ENCODE data around the gene M1AP. TPM values are rescaled to one million over a fixed set of nuclear protein-coding genes. Genes with fewer than 3 reads are reported as not detected.

The M1AP gene
- total and polyA plus RNA-seq, 2 of the 4 experiments (the other 2 are of a cell fraction): 0.03 TPM; not detected in 1

- TF ChIP-seq BHLHE40 (IDR thresholded peaks at IDR 0.05; ENCODE audit: low read depth, low read length) (no peak), CTCF (conservative IDR thresholded peaks at IDR 0.05; ENCODE audit: low read depth, low read length) (no peak), FOS (IDR thresholded peaks at IDR 0.05; ENCODE audit: low read depth, low read length) (no peak), RCOR1 (IDR thresholded peaks at IDR 0.05; ENCODE audit: insufficient replicate concordance, low read length) (no peak), RAD21 (IDR thresholded peaks at IDR 0.05; ENCODE audit: low read length) (no peak), MAZ (IDR thresholded peaks at IDR 0.05; ENCODE audit: borderline replicate concordance, low read depth, low read length) (no peak), SMC3 (IDR thresholded peaks at IDR 0.05; ENCODE audit: low read depth, low read length) (no peak), USF2 (IDR thresholded peaks at IDR 0.05; ENCODE audit: low read depth, low read length) (no peak), MXI1 (IDR thresholded peaks at IDR 0.05; ENCODE audit: borderline replicate concordance, low read depth, low read length) (no peak), RFX5 (IDR thresholded peaks at IDR 0.05; ENCODE audit: low read depth, low read length) (no peak), CHD1 (IDR thresholded peaks at IDR 0.05; ENCODE audit: low read depth, low read length) (no peak), MAFK (IDR thresholded peaks at IDR 0.05; ENCODE audit: low read depth, low read length) (no peak), NFE2L2 (IDR thresholded peaks at IDR 0.05; ENCODE audit: low read depth, low read length) (no peak)
- TF ChIP-seq, protein P1, sequence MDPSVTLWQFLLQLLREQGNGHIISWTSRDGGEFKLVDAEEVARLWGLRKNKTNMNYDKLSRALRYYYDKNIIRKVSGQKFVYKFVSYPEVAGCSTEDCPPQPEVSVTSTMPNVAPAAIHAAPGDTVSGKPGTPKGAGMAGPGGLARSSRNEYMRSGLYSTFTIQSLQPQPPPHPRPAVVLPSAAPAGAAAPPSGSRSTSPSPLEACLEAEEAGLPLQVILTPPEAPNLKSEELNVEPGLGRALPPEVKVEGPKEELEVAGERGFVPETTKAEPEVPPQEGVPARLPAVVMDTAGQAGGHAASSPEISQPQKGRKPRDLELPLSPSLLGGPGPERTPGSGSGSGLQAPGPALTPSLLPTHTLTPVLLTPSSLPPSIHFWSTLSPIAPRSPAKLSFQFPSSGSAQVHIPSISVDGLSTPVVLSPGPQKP (IDR thresholded peaks at IDR 0.05; ENCODE audit: borderline replicate concordance, low read depth, low read length): no peak
- Histone ChIP-seq H3K9ac (ENCODE audit: low read depth, low read length) (no peak overlapping the region), H2AK9ac (replicated peaks; ENCODE audit: low read depth, low read length, poor library complexity) (no peak overlapping the region), H4K20me1 (ENCODE audit: insufficient read depth, low read length) (no peaks in the 10 kb centered on the region), H4K8ac (ENCODE audit: low read depth in 2 of 2, low read length in 2 of 2) (no peak overlapping the region), H3K36me3 (ENCODE audit: control insufficient read depth, insufficient read depth, low read length) (no peaks in the 10 kb centered on the region), H4K91ac (ENCODE audit: insufficient read depth, low read depth, low read length) (no peak overlapping the region), H3K56ac (ENCODE audit: extremely low read depth, insufficient read depth, low read length) (no peak overlapping the region), H2AK5ac (ENCODE audit: low read depth, low read length) (no peak overlapping the region), H3K27ac (ENCODE audit: insufficient read depth, low read length) (no peak overlapping the region), H3K18ac (ENCODE audit: low read depth, low read length) (no peak overlapping the region), H2BK15ac (ENCODE audit: low read depth, low read length) (no peak overlapping the region), H3K4me1 (ENCODE audit: control insufficient read depth, insufficient read depth, low read length) (no peaks in the 10 kb centered on the region), H3K27me3 (ENCODE audit: control insufficient read depth, insufficient read depth, low read length) (peaks cover 22% of the 10 kb centered on the region), H3K4me3 (ENCODE audit: insufficient read depth, low read depth, low read length) (no peak overlapping the region), H4K5ac (ENCODE audit: low read depth, low read length) (no peak overlapping the region), H2BK120ac (ENCODE audit: low read depth, low read length) (no peak overlapping the region), H3K4me2 (ENCODE audit: low read depth, low read length) (no peak overlapping the region), H3K9me3 (ENCODE audit: control insufficient read depth, insufficient read depth, low read length) (0 out of 2 replicates have a peak, but pooled peaks cover 2% of the 10 kb centered on the region), H3K79me1 (ENCODE audit: low read depth in 1 of 2, low read length in 2 of 2) (no peaks in the 10 kb centered on the region), H2BK5ac (ENCODE audit: low read depth, low read length, poor library complexity, severe bottlenecking) (no peak overlapping the region), H2BK20ac (ENCODE audit: low read depth, low read length) (no peak overlapping the region), H2AFZ (replicated peaks; ENCODE audit: low read length, poor library complexity) (no peak overlapping the region), H3K9me1 (ENCODE audit: insufficient read depth, low read length) (no peaks in the 10 kb centered on the region), H3K14ac (replicated peaks; ENCODE audit: low read depth, low read length) (no peak overlapping the region), H3K4ac (ENCODE audit: low read depth, low read length) (no peak overlapping the region), H3K23ac (ENCODE audit: low read depth, low read length) (no peak overlapping the region)
- ATAC-seq (ENCODE audit: low read depth): no peak
- POLR2A ChIA-PET (ENCODE audit: unreplicated experiment): no interaction called here
- dilution Hi-C loops (cut with HindIII; ENCODE audit: low sequenced_read_pairs, unreplicated experiment): no loop called here
- intact Hi-C loops (cut with micrococcal nuclease): no loop called here
- DNase-seq: no peak
- WGBS, 2 experiments (ENCODE audit: extremely low coverage in 2 of 2, insufficient read length in 1 of 2): 100% methylated on average over 1 of the region's 5 CpGs; no CpG with 5 or more reads in 1 of the 2 experiments
- CTCF ChIA-PET: no interaction called here
- no TSS peak for BruUV-seq (replicated peaks)
- in situ Hi-C loops (cut with MboI; ENCODE audit: low sequenced_read_pairs): no loop called here
Measured at GRCh38 chr2:74606927-74607326, 41.2 kb downstream of the M1AP start.
